ENCODE data around the gene ATG7. TPM values are rescaled to one million over a fixed set of nuclear protein-coding genes. Genes with fewer than 3 reads are reported as not detected.

ATG7 gene
- total and polyA plus RNA-seq, 2 experiments from 2014 or later = 18.4 to 38.6 TPM

GRCh38 chr3:11508346-11509172 is 236.4 kb downstream of the ATG7 start:
- H3K27ac ChIP-seq = peak overlapping the region; percentile 78
- H3K27me3 ChIP-seq = no peaks in the 10 kb centered on the region
- no peaks in the 10 kb centered on the region for H3K79me2 ChIP-seq
- peaks cover 28% of the 10 kb centered on the region for H3K4me1 ChIP-seq (ENCODE audit: insufficient read depth)
- TF ChIP-seq EZH2phosphoT487 (IDR thresholded peaks at IDR 0.05; ENCODE audit: low read depth, severe bottlenecking, unreplicated experiment) = no peak
- no peak for TF ChIP-seq CTCF (IDR thresholded peaks at IDR 0.05; ENCODE audit: poor library complexity)
- no peak for TF ChIP-seq EZH2 (IDR thresholded peaks at IDR 0.05; ENCODE audit: borderline replicate concordance)
- no peaks in the 10 kb centered on the region for H3K9me3 ChIP-seq (ENCODE audit: low read depth)
- H3K9me2 ChIP-seq (replicated peaks; ENCODE audit: insufficient read depth) = no peaks in the 10 kb centered on the region
- H3K36me3 ChIP-seq (replicated peaks; ENCODE audit: insufficient read depth, low read depth) = no peaks in the 10 kb centered on the region
- no peak overlapping the region for H3K4me3 ChIP-seq
- no peaks in the 10 kb centered on the region for H4K20me1 ChIP-seq (ENCODE audit: insufficient read depth, poor library complexity, severe bottlenecking)
- H2AFZ ChIP-seq = peak overlapping the region; percentile 20
- H3K4me2 ChIP-seq = peak overlapping the region; percentile 52
- 72% methylated on average over 5 of the region's 5 CpGs for WGBS (ENCODE audit: low lambda C conversion rate, missing lambda C conversion rate)
- no peak for DNase-seq (ENCODE audit: low spot score)

GRCh38 chr3:11509173-11510000 is 237.2 kb downstream of the ATG7 start:
- H3K36me3 ChIP-seq (replicated peaks; ENCODE audit: insufficient read depth, low read depth) = no peaks in the 10 kb centered on the region
- H3K27ac ChIP-seq = peak overlapping the region; percentile 78
- DNase-seq (ENCODE audit: low spot score) = peak; percentile 88
- no peaks in the 10 kb centered on the region for H3K9me3 ChIP-seq (ENCODE audit: low read depth)
- H3K27me3 ChIP-seq = no peaks in the 10 kb centered on the region
- no peaks in the 10 kb centered on the region for H3K9me2 ChIP-seq (replicated peaks; ENCODE audit: insufficient read depth)
- no peak overlapping the region for H2AFZ ChIP-seq
- no peak overlapping the region for H3K4me3 ChIP-seq
- no peaks in the 10 kb centered on the region for H4K20me1 ChIP-seq (ENCODE audit: insufficient read depth, poor library complexity, severe bottlenecking)
- H3K4me2 ChIP-seq = peak overlapping the region; percentile 52
- H3K79me2 ChIP-seq = no peaks in the 10 kb centered on the region
- no peak for TF ChIP-seq CTCF (IDR thresholded peaks at IDR 0.05; ENCODE audit: poor library complexity)
- no peak for TF ChIP-seq EZH2phosphoT487 (IDR thresholded peaks at IDR 0.05; ENCODE audit: low read depth, severe bottlenecking, unreplicated experiment)
- TF ChIP-seq EZH2 (IDR thresholded peaks at IDR 0.05; ENCODE audit: borderline replicate concordance) = no peak
- H3K4me1 ChIP-seq (ENCODE audit: insufficient read depth) = peaks cover 35% of the 10 kb centered on the region
- WGBS (ENCODE audit: low lambda C conversion rate, missing lambda C conversion rate) = 16% methylated on average over 9 of the region's 9 CpGs

- Histone ChIP-seq H3K9me3 (ENCODE audit: low read depth) (no peaks in the 10 kb centered on the region), H3K27me3 (no peaks in the 10 kb centered on the region), H3K4me1 (ENCODE audit: insufficient read depth) (peaks cover 37% of the 10 kb centered on the region), H3K36me3 (replicated peaks; ENCODE audit: insufficient read depth, low read depth) (no peaks in the 10 kb centered on the region), H4K20me1 (ENCODE audit: insufficient read depth, poor library complexity, severe bottlenecking) (no peaks in the 10 kb centered on the region), H2AFZ (no peak overlapping the region), H3K9me2 (replicated peaks; ENCODE audit: insufficient read depth) (no peaks in the 10 kb centered on the region), H3K4me2 (peak overlapping the region; percentile 27), H3K4me3 (no peak overlapping the region), H3K79me2 (no peaks in the 10 kb centered on the region), H3K27ac (peak overlapping the region; percentile 60)
- DNase-seq (ENCODE audit: low spot score) = no peak
- TF ChIP-seq EZH2 (IDR thresholded peaks at IDR 0.05; ENCODE audit: borderline replicate concordance) (no peak), EZH2phosphoT487 (IDR thresholded peaks at IDR 0.05; ENCODE audit: low read depth, severe bottlenecking, unreplicated experiment) (no peak), CTCF (IDR thresholded peaks at IDR 0.05; ENCODE audit: poor library complexity) (no peak)
- WGBS (ENCODE audit: low lambda C conversion rate, missing lambda C conversion rate) = 57% methylated on average over 5 of the region's 5 CpGs
These were observed 237.8 kb downstream of the ATG7 start for GRCh38 chr3:11510001-11510340.

All from hepatocyte (in vitro differentiated cells).